ENCODE measurements around the gene C10orf71. TPM values are rescaled to one million over a fixed set of nuclear protein-coding genes. Genes with fewer than 3 reads are reported as not detected.
A peak's percentile ranks its signal among the peaks of the same experiment; 100 is the strongest.

The C10orf71 gene
- total RNA-seq, 4 donors from 2014 or later, result not detected

DNA sequence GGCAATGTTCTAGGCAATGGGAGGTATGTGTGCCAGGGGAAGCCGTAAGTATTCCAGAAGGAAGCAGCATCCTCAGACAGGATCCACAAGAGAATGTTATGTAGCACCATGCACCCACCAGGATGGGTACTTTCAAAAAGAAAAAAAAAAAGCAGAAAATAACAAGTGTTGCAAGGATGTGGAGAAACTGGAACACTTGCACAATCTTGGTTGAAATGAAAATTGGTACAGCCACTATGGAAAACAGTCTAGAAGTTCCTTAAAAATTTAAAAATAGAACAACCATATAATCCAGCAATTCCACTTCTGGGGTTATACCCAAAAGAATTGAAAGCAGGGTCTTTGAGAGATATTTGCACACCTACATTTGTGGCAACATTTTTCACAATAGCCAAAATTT lies 20.2 kb downstream of the C10orf71 start:
- Histone ChIP-seq H3K4me3 (no peak overlapping the region), H3K27ac (no peak overlapping the region), H3K9me3 (no peaks in the 10 kb centered on the region), H3K27me3 (no peaks in the 10 kb centered on the region), H3K36me3 (no peaks in the 10 kb centered on the region), H3K4me1 (peaks cover 7% of the 10 kb centered on the region)
- 100% methylated on average over 1 of the region's 1 CpG for WGBS
- TF ChIP-seq EP300 (IDR thresholded peaks at IDR 0.05) (no peak), POLR2A (IDR thresholded peaks at IDR 0.05) (no peak), POLR2AphosphoS5 (IDR thresholded peaks at IDR 0.05) (no peak)
- TF ChIP-seq, protein P1, sequence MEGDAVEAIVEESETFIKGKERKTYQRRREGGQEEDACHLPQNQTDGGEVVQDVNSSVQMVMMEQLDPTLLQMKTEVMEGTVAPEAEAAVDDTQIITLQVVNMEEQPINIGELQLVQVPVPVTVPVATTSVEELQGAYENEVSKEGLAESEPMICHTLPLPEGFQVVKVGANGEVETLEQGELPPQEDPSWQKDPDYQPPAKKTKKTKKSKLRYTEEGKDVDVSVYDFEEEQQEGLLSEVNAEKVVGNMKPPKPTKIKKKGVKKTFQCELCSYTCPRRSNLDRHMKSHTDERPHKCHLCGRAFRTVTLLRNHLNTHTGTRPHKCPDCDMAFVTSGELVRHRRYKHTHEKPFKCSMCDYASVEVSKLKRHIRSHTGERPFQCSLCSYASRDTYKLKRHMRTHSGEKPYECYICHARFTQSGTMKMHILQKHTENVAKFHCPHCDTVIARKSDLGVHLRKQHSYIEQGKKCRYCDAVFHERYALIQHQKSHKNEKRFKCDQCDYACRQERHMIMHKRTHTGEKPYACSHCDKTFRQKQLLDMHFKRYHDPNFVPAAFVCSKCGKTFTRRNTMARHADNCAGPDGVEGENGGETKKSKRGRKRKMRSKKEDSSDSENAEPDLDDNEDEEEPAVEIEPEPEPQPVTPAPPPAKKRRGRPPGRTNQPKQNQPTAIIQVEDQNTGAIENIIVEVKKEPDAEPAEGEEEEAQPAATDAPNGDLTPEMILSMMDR (IDR thresholded peaks at IDR 0.05), result no peak
- DNase-seq (ENCODE audit: low spot score in 2 of 2), result no peak

DNA sequence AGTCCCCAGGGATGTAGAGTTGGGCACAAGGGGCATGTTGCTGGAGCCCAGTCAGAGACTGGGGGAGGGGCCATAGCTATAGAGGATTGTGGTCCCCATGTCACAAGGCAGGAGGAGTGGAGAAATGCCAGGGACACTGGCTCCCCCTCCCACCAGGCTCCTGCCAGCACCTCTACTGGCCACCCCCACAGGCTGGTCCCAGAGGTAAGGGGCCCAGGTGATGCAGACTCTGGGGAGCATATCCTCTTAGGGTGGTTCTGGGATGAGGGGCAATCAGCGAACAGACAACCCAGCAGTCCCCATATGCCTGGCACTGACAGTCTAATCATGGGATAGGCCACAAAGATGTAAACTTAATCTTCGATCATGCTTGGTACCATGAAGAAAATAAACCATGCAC lies 21.2 kb downstream of the C10orf71 start:
- DNase-seq (ENCODE audit: low spot score in 2 of 2), result no peak
- Histone ChIP-seq H3K4me3 (no peak overlapping the region), H3K27me3 (no peaks in the 10 kb centered on the region), H3K36me3 (no peaks in the 10 kb centered on the region), H3K27ac (no peak overlapping the region), H3K9me3 (no peaks in the 10 kb centered on the region), H3K4me1 (peaks cover 7% of the 10 kb centered on the region)
- TF ChIP-seq EP300 (IDR thresholded peaks at IDR 0.05) (no peak), POLR2A (IDR thresholded peaks at IDR 0.05) (no peak), POLR2AphosphoS5 (IDR thresholded peaks at IDR 0.05) (no peak)
- TF ChIP-seq, protein P1 (IDR thresholded peaks at IDR 0.05), result no peak
- WGBS, result 91% methylated on average over 2 of the region's 2 CpGs

DNA sequence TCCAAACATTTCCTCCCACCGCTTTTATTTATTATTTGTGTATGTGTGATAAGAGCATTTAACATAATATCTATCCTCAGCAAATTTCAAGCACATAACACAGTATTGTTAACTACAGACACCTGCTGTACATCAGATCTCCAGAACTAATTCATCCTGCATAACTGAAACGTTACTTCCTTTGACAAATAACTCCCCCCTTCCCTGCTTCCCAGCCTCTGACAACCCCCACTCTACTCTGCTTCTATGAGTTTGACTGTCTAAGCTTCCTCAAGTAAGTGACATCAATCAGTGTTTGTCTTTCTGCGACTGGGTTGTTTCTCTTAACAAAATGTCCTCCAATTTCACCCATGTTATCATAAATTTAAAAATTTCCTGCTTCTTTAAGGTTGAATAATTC lies 22.1 kb downstream of the C10orf71 start:
- TF ChIP-seq POLR2A (IDR thresholded peaks at IDR 0.05) (no peak), EP300 (IDR thresholded peaks at IDR 0.05) (no peak)
- TF ChIP-seq, protein P1 (IDR thresholded peaks at IDR 0.05), result no peak
- 72% methylated on average over 3 of the region's 3 CpGs for WGBS
- H3K9me3 ChIP-seq, result no peaks in the 10 kb centered on the region
- no peaks in the 10 kb centered on the region for H3K27me3 ChIP-seq
- no peak for DNase-seq (ENCODE audit: low spot score in 2 of 2)
- no peak overlapping the region for H3K4me3 ChIP-seq
- H3K27ac ChIP-seq, result no peak overlapping the region
- H3K4me1 ChIP-seq, result peaks cover 7% of the 10 kb centered on the region
- no peaks in the 10 kb centered on the region for H3K36me3 ChIP-seq

DNA sequence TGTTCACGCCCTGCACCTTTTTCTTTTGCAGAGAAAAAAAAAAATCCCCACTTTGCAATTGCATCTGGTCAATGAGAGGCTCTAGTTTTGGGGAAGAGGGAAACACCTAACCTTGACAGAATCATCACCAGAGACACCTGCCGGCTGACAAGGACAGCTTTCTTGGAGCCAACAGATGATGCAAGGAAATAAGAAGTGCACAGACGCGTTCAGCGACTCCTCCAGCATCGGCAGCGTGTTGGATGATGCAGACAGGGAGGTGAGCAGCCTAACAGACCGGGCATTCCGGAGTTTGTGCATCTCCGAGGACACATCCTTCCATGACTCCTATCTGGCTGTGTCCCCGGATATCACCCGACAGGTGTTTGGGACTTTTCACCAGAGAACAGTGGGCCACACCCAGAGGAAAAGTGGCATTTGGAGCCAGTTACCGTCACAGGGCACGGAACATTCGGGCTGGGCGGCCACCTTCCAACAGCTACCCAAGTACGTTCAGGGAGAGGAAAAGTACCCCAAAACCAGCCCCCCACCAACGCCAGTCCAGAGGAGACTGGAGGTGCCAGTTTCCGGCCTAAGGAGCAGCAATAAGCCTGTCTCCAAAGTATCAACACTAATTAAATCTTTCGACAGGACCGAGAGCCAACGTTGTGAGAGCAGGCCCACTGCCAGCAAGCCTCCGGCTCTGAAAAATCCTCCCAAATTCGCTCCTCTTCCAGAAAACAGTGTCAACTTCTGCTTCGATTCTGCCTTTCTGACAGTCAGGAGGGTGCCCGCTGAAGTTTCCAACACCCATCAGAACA lies 23.6 kb downstream of the C10orf71 start:
- H3K27me3 ChIP-seq, result no peaks in the 10 kb centered on the region
- H3K27ac ChIP-seq, result peak overlapping the region; percentile 18
- no peak for DNase-seq (ENCODE audit: low spot score in 2 of 2)
- no peaks in the 10 kb centered on the region for H3K36me3 ChIP-seq
- WGBS, result 68% methylated on average over 20 of the region's 26 CpGs
- TF ChIP-seq EP300 (IDR thresholded peaks at IDR 0.05) (no peak), POLR2AphosphoS5 (IDR thresholded peaks at IDR 0.05) (no peak), POLR2A (IDR thresholded peaks at IDR 0.05) (no peak)
- TF ChIP-seq, protein P1 (IDR thresholded peaks at IDR 0.05), result no peak
- H3K4me3 ChIP-seq, result no peak overlapping the region
- no peaks in the 10 kb centered on the region for H3K9me3 ChIP-seq
- H3K4me1 ChIP-seq, result peaks cover 7% of the 10 kb centered on the region

DNA sequence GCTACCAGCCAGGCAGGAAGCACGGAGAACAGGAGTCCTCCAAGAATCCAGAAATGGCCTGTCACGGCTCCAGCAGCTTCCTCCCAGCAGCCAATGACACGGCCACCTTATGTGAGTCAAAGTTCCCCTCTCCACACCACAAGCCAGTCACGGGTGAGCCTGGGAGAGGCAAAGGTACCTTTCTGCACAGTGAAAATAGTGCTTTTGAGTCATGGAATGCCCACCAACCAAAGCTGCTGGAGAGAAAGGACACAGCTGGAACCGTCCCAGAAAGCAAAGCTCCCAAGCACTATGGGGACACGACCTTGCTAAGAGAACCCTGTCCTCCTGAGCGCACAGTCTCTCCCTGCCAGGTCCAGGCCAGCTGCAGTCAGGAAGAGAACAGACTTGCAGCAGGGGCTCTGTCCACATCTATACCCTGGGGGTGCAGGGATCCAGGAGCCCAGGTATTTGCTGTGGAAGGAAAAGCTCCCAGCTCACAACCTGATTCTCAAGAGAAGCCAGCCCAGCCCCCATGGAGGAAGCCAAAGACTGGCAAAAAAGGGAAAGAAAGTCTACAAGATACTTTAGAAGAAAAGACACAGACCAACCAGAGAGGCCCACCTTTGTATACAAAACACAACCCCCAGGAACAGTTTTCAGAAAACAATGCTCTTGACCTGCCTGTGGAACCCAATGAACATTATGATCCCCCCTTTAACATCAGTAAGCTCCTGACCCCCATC lies 24.4 kb downstream of the C10orf71 start:
- H3K27ac ChIP-seq, result no peak overlapping the region
- H3K4me1 ChIP-seq, result peaks cover 10% of the 10 kb centered on the region
- no peak for TF ChIP-seq POLR2A (IDR thresholded peaks at IDR 0.05)
- TF ChIP-seq, protein P1 (IDR thresholded peaks at IDR 0.05), result no peak
- 36% methylated on average over 4 of the region's 7 CpGs for WGBS
- H3K27me3 ChIP-seq, result no peaks in the 10 kb centered on the region
- DNase-seq (ENCODE audit: low spot score in 2 of 2), result no peak
- no peak overlapping the region for H3K4me3 ChIP-seq
- no peaks in the 10 kb centered on the region for H3K36me3 ChIP-seq
- H3K9me3 ChIP-seq, result no peaks in the 10 kb centered on the region
